Fibroblast of gingiva (primary cell): ENCODE data around the gene TRAPPC1.
A peak's percentile ranks its signal among the peaks of the same experiment; 100 is the strongest.

Experiments used
- DNase-seq: peaks from one replicate; pipeline ENCODE4 v3.0.0-alpha.2; 2011; ENCODE audit warnings: low read depth

TRAPPC1 gene

DNA sequence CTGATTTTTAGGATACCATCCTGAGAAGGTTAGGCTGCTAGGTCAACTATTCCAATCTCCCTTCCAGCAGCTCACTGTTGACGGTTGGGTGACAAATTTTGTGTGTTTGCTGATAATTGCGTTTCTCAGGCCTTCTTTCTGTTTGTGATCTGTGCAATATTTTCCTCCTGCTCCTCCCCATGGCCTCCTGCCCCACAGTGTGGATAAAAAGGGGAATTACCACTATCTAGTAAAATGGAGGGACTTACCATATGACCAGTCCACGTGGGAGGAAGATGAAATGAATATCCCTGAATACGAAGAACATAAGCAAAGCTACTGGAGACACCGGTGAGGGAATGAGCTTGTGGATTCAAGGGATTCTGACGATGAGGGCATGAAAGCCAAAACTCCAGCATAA lies 34.0 kb downstream of the TRAPPC1 start:
- peak; percentile 74 for DNase-seq

DNA sequence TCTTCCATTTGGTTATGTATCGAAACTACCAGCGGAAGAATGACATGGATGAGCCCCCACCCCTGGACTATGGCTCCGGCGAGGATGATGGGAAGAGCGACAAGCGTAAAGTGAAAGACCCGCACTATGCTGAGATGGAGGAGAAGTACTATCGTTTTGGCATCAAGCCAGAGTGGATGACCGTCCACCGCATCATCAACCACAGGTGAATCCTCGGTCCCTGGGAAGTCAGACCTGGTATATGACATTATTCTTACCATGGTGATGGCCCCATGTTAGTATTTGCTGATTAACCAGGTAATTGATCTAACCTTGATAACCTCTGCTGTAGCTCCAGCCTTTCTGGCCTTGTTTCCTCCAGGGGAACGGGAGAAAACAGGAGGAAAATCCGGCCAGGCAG lies 34.7 kb downstream of the TRAPPC1 start:
- DNase-seq, result no peak

DNA sequence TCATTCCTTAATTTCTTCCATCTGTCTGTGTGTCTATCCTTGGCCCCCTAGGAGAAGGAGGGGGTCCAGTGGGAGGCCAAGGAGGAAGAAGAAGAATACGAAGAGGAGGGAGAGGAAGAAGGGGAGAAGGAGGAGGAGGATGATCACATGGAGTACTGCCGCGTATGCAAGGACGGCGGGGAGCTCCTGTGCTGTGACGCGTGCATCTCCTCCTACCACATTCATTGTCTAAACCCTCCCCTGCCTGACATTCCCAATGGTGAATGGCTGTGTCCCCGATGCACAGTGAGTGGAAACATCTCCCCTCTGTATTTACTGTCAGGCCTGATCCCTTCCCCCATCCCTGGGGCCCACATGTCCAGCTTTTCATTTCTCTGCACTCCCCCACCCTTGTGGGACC lies 36.9 kb downstream of the TRAPPC1 start:
- no peak for DNase-seq

DNA sequence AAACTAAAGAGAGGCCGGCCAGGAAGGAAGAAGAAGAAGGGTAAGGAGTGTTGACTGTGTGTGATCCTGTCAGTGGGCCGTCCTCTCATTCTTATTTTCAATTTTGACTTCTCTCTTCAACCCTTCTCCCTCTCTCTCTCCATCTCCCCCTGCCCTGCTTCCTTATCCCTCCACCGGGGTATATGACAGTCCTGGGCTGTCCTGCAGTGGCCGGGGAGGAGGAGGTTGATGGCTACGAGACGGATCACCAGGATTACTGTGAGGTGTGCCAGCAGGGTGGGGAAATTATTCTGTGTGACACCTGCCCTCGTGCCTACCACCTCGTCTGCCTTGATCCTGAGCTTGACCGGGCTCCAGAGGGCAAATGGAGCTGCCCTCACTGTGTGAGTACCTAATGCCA lies 37.5 kb downstream of the TRAPPC1 start:
- no peak for DNase-seq

DNA sequence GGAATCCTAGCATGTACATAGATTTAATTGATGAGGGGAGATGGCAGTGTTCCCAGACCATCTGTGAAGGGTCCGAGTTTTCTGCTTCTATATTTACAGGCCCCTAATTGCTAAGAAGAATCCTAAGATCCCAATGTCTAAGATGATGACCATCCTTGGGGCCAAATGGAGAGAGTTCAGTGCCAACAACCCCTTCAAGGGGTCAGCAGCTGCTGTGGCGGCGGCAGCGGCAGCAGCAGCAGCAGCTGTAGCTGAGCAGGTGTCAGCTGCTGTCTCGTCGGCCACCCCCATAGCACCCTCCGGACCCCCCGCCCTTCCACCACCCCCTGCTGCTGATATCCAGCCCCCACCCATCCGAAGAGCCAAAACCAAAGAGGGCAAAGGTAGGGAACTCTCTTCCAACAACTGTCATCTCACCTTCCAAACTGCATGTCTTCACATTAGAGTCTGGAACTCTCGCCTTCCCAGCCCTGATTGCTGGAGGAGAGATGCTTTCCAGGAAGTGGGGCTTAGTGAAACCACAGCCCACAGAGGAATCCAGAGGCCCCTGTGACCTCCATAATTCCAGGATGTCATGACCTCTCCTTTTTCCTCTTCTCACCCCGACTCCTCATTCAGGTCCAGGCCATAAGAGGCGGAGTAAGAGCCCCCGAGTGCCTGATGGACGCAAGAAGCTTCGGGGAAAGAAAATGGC lies 38.4 kb downstream of the TRAPPC1 start:
- DNase-seq, result no peak

DNA sequence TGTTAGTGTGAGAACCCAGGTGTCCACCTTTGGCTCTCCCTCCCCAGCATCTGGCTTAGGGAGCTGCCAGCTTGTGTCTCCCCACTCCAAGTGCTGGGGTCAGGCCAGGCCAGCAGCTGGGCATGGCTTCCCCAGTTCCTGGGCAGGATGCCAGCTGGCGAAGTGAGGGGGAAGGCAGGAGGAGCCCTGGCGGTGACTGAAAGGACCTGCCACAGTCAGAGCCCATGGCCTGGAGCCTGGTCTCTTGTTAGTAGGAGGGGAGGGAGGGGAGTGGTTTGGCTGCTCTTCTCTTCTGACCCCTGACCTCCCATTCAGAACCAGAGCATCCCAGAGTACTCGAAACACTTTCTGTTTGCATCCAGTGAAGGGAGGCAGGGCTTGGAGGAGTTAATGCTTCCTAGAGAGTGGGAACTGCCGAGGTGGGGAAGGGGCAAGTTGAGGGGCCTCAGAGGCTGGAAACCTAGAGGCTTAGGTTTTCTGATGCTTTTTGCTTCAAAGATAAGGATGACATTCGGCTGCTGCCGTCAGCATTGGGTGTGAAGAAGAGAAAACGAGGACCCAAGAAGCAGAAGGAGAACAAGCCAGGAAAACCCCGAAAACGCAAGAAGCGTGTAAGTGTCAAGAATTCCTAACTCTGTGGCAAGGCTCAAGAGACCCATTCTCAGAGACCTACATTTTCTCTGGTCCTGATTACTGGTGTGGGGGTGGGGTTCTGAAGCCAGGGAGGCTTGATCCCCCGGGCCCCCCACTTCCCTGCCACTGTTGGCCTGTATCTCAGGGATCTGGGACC lies 42.4 kb downstream of the TRAPPC1 start:
- DNase-seq, result peak; percentile 98

DNA sequence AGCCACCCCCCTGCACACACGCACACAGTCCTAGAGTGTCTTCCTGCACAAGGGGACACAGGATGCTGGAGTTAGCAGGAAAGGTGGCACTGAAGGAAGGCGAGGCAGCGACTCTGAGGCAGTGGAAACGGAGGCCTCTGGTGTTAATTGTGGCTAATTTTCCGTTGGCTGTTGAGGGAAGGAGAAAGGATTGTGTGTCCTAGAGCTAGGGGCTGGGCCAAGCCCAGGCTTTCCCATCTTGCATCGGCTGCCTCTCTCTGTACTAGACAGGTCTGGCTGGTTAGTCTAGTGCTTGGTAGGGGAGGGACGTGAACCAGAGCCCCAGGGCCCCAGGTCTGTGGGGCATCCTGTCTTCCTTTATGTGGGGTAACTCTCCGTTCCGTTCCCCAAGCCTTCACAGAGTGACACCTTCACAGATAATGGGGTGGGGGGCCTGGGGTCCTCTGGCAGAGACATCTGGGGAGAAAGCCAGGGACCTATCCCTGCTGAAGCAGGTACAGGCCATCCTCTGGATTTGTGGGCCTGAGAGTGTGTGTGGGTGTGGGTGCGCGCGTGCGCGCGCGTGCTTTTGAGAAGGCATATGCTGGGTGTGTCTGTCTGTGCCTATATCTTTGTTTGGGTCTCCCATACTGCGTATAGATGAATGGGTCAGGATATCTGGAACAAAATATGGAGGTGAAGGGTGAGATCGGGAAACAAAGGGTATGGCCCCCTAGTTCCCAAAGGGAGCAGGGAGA lies 43.4 kb downstream of the TRAPPC1 start, which contains the start of gene CHD3:
TSS of gene CHD3 (plus strand) at position 606 of the 737 bp plus-strand sequence. CDS start 212 bp downstream, outside the sequence.
- DNase-seq, result no peak

DNA sequence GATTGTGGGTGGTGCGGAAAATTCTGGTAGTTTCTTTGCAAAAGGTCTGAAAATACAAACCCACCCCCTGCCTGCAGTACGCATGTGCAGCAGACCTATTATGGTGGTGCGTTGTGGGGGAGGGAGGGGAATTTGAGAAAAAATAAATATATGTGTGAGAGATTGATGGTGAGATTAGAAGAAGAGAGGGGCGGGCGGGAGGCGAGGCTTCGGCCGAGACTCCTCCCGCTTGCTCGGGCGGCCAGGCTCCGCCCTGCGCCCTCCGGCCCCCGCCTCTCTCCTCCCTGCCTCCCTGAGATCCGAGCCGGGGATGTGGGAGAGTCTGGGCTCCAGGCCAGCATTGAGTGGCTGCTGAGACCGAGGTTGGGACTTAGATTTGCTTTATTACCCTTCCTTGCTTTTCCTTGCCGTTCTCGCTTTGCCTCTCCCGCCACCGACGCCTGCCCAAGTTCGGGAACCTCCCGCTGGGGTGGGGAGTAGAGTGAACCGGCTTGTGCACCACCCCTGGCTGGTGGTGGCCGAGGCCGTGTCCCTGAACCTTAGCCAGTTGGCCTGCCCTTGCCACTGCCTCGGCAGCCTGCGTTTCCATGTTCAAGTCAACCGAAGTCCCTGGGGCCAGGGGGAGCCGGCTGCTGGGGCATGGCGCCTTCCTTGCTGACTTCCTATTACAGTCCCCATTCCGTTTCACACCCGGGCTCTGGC lies 44.1 kb downstream of the TRAPPC1 start:
- peak; percentile 96 for DNase-seq

DNA sequence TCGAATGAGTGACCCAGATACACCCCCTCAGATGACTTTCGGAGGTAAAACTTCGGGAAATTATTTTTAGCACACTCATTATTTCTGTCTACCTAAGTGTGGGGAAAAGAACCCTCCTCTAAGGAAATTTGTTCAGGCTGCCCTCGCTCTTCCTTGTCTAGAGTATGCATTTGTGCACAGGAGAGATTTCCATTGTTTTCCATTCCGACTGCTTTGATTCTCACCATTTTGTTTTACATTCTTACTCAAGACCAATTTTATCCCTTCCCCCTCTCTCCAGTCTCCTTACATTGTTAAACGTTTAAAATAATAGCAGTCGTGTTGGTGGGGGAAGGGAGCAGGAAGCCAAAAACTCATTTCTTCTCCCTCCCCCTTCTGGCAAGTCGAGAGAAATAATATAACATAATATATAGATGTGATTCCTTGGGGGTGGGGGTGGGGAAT lies 44.7 kb downstream of the TRAPPC1 start:
- no peak for DNase-seq

DNA sequence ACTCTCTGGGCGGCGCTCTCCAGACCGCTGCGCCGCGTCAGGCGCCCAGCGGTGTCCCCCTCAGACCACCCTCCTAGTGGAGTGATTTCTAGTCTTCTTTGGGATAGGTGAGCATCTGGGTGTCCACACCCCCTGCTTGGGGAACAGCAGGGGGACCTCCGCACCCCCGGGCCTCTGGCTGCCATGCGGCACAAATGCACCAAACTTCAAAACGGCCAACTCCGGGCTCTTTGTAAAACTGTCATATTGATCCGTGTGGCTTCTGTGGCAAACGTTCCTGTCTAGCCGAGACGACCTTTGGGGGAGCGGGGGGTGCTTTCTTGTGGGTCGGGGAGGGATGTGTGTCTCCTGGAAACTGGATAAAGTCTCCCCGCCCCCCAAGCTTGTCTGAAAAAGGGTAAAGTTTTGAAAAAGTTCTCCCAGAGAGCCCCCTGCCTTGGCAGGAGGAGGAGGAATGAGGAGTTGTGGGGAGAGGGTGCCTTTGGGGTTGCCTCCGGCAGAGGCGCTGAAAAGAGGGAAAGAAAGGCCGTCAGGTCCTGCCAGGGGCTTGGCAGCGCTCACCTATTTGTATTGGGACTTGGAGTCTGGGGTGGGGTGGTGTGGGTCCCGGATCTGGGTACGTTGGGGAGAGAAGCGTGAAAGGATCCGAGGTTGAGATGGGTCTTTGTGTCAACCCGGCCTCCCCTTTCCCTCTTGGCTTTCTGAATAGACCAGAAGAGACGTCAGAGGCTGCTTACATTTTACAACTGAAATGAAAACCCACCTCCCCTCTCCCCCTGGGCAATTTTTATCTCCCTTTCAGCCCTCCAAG lies 45.3 kb downstream of the TRAPPC1 start:
- DNase-seq, result no peak

DNA sequence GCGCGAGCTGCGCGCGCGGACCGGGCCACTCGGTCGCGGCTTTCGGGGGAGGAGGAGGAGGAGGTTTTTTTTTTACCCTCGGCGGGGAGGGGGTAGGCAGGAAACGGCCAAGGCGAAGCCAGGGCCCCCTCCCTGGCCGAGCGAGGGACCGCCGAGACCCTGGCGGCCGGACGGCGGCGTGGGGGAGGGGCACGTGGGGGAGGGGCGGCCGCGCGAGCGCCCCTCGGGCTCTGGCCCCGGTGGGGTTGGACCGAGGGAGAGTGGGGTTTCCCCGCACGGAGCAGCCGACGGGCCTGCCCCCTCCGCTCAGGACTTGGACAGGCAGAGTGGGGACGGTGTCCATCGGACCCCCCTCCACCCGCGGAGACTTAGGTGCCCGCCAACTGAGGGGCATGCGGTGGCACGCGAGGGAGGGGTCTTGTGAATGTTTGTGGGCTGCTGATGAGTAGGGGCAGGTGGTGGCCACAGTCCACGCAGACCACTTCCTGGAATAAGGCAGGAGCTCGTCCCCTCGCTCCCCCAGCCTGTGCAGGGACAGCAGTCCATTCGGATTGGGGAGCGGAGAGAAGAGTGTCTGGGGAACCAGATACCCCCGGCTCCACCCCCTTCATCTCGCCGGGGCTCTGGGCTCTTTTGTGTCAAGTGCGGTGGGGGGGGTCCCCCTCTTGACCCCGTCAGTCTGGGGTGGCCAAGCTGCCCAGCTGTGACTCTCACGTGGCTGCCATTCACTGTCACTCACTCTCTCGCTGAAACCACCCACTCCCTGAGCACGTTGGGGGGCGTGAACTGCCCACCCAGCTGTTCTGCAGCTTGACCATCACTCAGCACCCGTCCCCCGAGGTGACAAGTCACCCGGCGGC lies 46.1 kb downstream of the TRAPPC1 start:
- DNase-seq, result peak; percentile 10

DNA sequence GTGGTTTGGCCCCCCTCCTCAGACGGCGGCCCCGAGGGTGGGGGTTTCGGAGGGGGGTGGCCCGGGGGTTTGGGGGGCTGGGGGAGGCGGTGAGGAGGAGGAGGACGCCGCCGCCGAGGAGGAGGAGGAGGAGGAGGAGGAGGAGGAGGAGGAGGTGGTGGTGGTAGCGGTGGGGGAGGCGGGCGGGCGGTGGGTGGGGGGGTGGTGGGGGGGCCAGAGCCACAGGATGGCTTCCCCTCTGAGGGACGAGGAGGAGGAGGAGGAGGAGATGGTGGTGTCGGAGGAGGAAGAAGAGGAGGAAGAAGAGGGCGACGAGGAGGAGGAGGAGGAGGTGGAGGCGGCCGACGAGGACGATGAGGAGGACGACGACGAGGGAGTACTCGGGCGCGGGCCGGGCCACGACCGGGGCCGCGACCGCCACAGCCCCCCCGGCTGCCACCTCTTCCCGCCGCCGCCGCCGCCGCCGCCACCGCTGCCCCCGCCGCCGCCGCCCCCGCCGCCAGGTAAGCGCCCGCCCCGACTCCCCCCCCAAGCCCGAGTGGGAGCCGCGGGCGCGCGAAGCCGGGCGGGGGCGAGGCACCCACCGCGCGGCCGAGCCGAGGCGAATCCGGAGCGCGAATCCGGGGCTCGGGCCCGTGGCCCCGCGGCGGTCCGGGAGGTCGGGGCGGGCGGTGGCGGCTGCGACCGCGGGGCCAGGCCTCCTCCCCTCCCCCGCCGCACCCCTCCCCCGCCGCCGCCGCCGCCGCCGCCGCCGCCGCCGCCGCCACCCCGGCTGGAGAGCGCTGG lies 47.0 kb downstream of the TRAPPC1 start:
- no peak for DNase-seq

DNA sequence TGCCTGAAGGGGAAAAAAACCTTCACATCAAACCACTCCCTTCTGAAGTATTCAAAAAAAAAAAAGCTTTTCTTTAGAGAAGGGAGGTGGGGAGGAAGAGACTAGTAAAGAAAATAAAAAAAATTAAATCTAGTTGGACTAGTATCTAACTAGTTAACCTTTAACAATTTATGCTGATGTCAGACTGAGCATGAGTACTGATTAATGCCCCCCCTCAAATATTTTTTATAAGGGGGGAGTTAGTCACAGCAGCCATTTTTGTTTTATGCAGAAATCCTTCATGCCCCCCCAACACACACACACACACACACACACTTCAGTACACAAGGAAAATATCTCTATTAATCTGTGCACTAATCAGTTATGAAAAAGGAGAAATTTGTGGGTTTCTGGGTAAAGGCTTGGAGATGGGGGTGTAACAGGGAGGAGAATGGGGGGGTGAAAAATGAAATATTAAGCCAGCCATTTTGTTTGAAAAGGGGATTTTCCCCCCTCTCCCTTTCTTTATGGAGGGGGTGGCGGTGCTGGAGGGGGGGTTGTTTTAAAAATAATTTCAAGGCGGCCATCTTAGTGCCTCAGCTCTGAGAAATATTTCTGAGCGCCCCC lies 47.9 kb downstream of the TRAPPC1 start:
- peak; percentile 48 for DNase-seq

DNA sequence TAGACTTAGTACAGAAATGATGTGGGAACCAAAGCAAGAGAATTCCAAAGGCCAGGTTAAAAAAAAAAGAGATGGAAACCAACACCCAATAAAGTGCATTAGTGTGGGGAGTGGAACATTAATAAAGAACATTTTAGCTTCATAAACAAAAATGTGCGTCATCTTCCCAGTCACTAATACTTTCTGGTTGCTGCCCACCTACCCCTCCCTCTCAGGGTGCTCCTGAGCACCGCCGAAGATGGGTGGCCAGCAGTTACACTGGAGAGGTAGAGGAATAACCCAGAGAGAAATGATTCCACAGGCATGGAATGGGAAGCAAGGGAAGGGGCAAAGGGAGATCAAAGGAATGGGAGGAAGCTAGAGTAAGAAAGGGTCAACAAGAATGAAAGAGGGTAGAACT lies 49.1 kb downstream of the TRAPPC1 start:
- no peak for DNase-seq

DNA sequence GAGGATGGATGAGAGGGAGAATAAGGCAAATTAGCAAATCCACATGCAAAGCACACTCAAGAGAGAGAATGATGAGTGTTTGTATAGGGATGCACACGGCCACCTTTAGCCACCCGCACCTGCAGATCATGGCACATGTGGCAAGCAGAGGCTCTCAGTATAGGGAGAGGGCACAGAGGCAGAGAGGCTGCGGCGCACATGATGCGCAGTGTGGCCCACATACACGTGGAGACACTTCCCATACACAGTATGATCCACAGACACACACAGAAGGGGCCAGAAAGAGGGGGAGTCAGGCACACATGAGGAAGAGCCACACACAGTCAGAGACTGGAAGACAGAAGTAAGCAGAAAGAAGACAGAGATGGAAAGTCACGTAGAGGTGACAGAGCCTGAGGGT lies 49.7 kb downstream of the TRAPPC1 start:
- no peak for DNase-seq

DNA sequence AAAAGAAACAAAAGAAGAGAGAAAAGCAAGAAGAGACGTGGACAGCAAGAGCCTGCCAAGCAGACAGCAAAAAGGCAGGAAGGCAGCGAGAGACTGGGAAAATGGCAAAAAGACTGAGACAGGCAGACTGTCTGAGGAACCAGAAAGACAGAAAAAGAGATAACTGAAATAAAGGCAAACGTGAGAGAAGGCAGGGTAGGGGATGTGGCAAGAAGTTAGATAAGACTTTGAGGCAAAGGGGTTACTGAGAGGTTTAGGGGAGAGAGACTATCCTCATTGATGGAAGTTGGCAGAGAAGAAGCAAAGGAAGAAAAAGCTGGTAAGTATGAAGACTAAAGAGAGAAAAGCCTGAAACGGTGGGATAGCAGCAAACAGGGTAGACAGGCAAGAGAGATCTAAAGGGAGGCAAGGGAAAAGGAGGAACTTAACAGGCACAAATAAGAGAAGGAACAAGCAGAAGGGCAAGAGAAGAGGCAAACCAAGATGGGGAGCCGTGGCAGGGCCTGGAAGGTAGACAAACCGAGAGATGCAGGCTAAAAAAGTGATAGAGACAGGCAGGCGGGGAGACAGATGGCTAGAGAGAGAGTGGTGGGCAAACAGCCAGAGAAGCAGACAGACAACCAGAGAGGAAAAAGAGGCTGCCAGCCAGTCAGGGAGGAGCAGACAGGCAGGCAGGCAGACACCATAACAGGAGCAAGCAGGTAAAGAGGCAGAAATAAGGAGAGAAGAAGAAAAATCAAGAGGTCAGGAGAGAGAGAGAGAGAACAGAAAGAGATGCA lies 50.3 kb downstream of the TRAPPC1 start:
- DNase-seq, result no peak
